ENCODE measurements around the gene MACROD2. TPM values are rescaled to one million over a fixed set of nuclear protein-coding genes. Genes with fewer than 3 reads are reported as not detected.

The MACROD2 gene
- total RNA-seq, 2 donors from 2014 or later, result 0.95 to 4.2 TPM

DNA sequence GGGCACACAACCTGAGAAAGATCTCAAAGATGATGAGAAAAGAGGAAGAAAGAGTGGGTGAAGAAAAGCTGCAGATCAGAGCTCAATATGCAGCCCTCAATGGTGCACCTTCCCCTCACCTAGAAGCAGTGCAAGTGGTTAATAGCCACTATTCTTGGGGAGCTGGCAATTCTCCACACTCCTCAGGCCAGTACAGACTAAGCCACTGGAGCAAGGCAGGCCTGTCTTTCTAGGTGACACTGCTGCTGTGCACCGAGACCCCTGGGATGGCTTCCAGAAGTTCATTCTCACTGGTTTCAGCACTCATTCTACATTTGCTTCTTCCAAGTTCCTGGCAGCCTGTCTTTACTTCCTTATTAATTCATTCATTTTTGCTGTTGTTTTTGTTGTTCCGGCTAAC lies 1604.6 kb downstream of the MACROD2 start:
- H3K4me3 ChIP-seq, result no peak overlapping the region
- H3K27me3 ChIP-seq (replicated peaks; ENCODE audit: insufficient read depth), result no peaks in the 10 kb centered on the region
- no peaks in the 10 kb centered on the region for H3K4me1 ChIP-seq (ENCODE audit: control insufficient read depth in 1 of 2, low read depth in 2 of 2)
- no peak for TF ChIP-seq CTCF (IDR thresholded peaks at IDR 0.05)
- DNase-seq (ENCODE audit: low spot score) (no peak), ATAC-seq (ENCODE audit: insufficient number of reproducible peaks, low FRiP score, low read depth) (no peak)
- no peaks in the 10 kb centered on the region for H3K36me3 ChIP-seq
- H3K9me3 ChIP-seq, result no peaks in the 10 kb centered on the region
- H3K27ac ChIP-seq, result no peak overlapping the region

- H3K4me1 ChIP-seq (ENCODE audit: control insufficient read depth in 1 of 2, low read depth in 2 of 2), result no peaks in the 10 kb centered on the region
- DNase-seq (ENCODE audit: low spot score), result no peak
- H3K27ac ChIP-seq, result no peak overlapping the region
- TF ChIP-seq CTCF (IDR thresholded peaks at IDR 0.05), result no peak
- H3K27me3 ChIP-seq (replicated peaks; ENCODE audit: insufficient read depth), result no peaks in the 10 kb centered on the region
- H3K36me3 ChIP-seq, result no peaks in the 10 kb centered on the region
- ATAC-seq (ENCODE audit: insufficient number of reproducible peaks, low FRiP score, low read depth), result no peak
- no peak overlapping the region for H3K4me3 ChIP-seq
- H3K9me3 ChIP-seq, result no peaks in the 10 kb centered on the region
These were observed 1605.2 kb downstream of the MACROD2 start for GRCh38 chr20:15600565-15600964.

DNA sequence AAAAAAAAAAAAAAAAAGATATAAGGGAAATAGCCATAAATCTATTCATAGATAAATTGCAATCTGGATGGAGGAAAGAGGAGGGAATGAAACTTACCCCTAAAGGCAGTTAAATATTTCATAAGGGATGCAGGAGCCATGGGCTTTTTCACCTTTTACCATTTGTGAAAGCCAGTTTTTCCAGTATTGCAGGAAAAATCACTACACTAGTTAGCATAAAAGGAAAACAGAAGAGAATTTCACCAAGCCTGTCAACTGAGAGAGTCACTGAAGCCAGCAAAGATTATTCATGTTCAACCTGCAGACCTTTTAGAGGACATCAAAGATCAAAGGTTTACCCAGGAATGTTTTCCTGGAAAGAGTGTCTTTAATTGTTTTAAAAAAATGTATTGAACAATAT lies 1608.2 kb downstream of the MACROD2 start:
- DNase-seq (ENCODE audit: low spot score) (no peak), ATAC-seq (ENCODE audit: insufficient number of reproducible peaks, low FRiP score, low read depth) (no peak)
- Histone ChIP-seq H3K4me1 (ENCODE audit: control insufficient read depth in 1 of 2, low read depth in 2 of 2) (no peaks in the 10 kb centered on the region), H3K27ac (no peak overlapping the region), H3K4me3 (no peak overlapping the region), H3K36me3 (no peaks in the 10 kb centered on the region), H3K27me3 (replicated peaks; ENCODE audit: insufficient read depth) (no peaks in the 10 kb centered on the region), H3K9me3 (no peaks in the 10 kb centered on the region)
- no peak for TF ChIP-seq CTCF (IDR thresholded peaks at IDR 0.05)

GRCh38 chr20:15603978-15604805 lies 1608.9 kb downstream of the MACROD2 start:
- Histone ChIP-seq H3K36me3 (no peaks in the 10 kb centered on the region), H3K27me3 (replicated peaks; ENCODE audit: insufficient read depth) (no peaks in the 10 kb centered on the region), H3K9me3 (no peaks in the 10 kb centered on the region), H3K4me3 (no peak overlapping the region), H3K4me1 (ENCODE audit: control insufficient read depth in 1 of 2, low read depth in 2 of 2) (no peaks in the 10 kb centered on the region), H3K27ac (no peak overlapping the region)
- no peak for DNase-seq (ENCODE audit: low spot score)
- no peak for TF ChIP-seq CTCF (IDR thresholded peaks at IDR 0.05)
- ATAC-seq (ENCODE audit: insufficient number of reproducible peaks, low FRiP score, low read depth), result no peak

DNA sequence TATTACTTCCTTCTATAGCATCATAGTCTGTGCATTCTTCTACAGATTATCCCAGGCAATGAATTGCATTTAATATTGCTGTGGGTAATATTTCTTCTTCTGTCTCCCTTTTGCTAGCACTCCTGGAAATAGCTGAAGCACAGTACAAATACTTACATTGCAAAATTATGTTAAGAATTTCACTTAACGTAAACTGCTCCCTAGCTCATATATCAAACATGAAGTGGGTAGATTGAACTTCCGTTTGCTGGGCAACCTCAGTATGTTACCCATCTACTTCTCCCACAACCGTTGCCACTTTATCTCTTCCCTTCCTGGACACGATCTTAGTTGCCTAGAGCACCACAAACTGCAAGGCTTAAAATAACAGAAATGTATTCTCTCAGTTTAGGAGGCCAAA lies 1614.6 kb downstream of the MACROD2 start:
- TF ChIP-seq CTCF (IDR thresholded peaks at IDR 0.05), result no peak
- H3K4me1 ChIP-seq (ENCODE audit: control insufficient read depth in 1 of 2, low read depth in 2 of 2), result peaks cover 5 to 21% of the 10 kb centered on the region in 2 donors
- ATAC-seq (ENCODE audit: insufficient number of reproducible peaks, low FRiP score, low read depth), result no peak

More for the DNA sequence above, 1614.6 kb downstream of the MACROD2 start:
- no peak for DNase-seq (ENCODE audit: low spot score)
- Histone ChIP-seq H3K9me3 (no peaks in the 10 kb centered on the region), H3K27me3 (replicated peaks; ENCODE audit: insufficient read depth) (no peaks in the 10 kb centered on the region), H3K27ac (no peak overlapping the region), H3K36me3 (no peaks in the 10 kb centered on the region), H3K4me3 (no peak overlapping the region)
